ENCODE results near the gene TCN1.
"Not testable (repeated sequence)": the region's sequence is repeated elsewhere in the genome, so short reads cannot be mapped to it uniquely, and the experiment has no call there.

Gene TCN1

DNA sequence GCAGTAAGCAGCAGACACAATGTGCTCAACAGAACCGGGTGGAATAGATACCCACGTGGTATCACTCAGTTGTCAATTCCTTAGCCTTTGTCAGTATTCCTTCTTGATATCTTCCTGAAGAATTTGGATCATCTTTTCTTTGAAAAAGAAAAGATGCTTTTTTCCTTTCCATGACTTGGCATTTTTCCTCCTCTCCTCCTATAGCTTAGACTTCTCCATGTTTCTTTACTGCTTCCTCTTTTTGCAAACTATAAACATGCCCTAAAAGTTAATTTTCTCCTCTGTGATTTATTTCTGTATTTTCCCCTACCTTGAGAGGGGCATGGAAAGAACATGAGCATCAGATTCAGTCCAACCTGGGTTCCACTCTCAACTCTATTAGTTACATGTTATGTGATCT lies 32.7 kb downstream of the TCN1 start:
- Histone ChIP-seq H3K36me3 (ENCODE audit: control insufficient read depth, insufficient read depth, low read length, severe bottlenecking) (no peaks in the 10 kb centered on the region), H3K4me1 (ENCODE audit: control insufficient read depth, insufficient read depth, low read length) (no peaks in the 10 kb centered on the region), H3K9me3 (ENCODE audit: control insufficient read depth, low read length) (no peaks in the 10 kb centered on the region), H3K9ac (ENCODE audit: low read length) (no peak overlapping the region), H3K27me3 (replicated peaks; ENCODE audit: control insufficient read depth, insufficient read depth, low read length) (no peaks in the 10 kb centered on the region), H3K4me3 (ENCODE audit: low read length) (no peak overlapping the region)
- no peak for DNase-seq (ENCODE audit: low read depth)

DNA sequence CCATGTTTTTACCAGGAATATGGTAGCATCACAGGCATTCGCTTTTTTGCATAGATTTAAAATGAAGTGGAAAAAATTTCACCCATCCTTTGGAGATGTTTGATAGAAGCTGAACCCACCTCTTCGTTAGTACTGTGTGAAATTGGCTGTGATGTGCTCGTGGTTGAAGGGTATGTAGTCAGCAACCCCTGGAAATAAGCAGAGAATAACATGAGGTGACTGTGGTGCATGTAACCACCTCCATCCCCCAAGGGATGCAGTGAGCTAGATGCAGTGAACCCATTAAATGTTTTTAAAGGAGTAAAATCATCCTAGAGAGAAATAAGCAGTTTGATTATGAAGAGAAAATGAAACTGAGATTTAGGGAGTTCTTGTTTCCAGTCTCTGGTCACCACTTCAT lies 36.9 kb downstream of the TCN1 start:
- Histone ChIP-seq H3K4me1 (ENCODE audit: control insufficient read depth, insufficient read depth, low read length) (no peaks in the 10 kb centered on the region), H3K9me3 (ENCODE audit: control insufficient read depth, low read length) (no peaks in the 10 kb centered on the region), H3K9ac (ENCODE audit: low read length) (no peak overlapping the region), H3K36me3 (ENCODE audit: control insufficient read depth, insufficient read depth, low read length, severe bottlenecking) (no peaks in the 10 kb centered on the region), H3K4me3 (ENCODE audit: low read length) (no peak overlapping the region), H3K27me3 (replicated peaks; ENCODE audit: control insufficient read depth, insufficient read depth, low read length) (no peaks in the 10 kb centered on the region)
- no peak for DNase-seq (ENCODE audit: low read depth)

DNA sequence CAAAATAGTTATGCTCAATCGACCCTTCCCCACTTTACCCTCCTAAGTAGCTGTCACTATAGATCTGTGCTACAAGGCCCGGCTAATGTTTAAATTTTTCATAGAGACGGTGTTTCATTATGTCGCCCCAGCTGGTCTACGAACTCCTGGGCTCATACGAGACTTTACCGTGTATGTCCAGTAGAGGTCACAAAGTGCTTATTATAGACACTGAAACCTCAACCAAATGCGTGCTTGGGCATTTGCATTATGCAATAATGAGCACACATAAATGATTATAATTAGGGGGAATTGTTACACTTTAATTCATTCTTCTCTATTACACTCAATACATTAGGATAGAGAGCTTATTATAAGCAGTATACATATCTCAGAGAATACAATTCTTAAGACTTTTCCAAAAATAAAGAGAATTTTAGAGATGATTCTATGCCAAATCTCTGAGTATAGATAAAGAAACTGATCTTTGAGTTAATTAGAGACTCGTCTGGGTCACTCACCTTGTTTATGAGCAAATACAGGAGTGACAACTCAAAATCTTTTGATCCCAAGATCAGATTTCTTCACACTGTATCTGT lies 43.2 kb downstream of the TCN1 start:
- DNase-seq (ENCODE audit: low read depth), result peak; percentile 71
- peaks cover 4% of the 10 kb centered on the region for H3K27me3 ChIP-seq (replicated peaks; ENCODE audit: control insufficient read depth, insufficient read depth, low read length)
- H3K9ac ChIP-seq (ENCODE audit: low read length), result no peak overlapping the region
- no peak overlapping the region for H3K4me3 ChIP-seq (ENCODE audit: low read length)
- H3K9me3 ChIP-seq (ENCODE audit: control insufficient read depth, low read length), result no peaks in the 10 kb centered on the region
- no peaks in the 10 kb centered on the region for H3K36me3 ChIP-seq (ENCODE audit: control insufficient read depth, insufficient read depth, low read length, severe bottlenecking)
- no peaks in the 10 kb centered on the region for H3K4me1 ChIP-seq (ENCODE audit: control insufficient read depth, insufficient read depth, low read length)

DNA sequence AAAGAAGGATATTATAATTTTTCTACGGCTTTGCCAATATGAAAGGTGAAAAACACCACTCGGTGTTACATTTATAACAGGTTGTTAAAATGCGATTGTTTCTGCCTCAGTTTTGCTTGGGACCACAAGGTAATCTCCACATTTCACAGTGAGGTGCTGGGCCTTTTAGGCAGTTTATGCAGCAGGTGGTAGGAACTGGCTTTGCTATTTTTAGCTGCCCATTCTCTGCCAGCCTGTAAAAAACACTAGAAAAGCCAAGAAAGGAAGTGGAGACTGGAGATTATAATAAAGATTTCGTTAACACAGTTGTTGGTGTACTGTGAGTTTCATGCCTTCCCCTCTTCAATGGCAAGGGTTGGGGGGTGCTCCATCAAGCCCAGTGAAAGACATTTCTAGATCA lies 47.7 kb downstream of the TCN1 start:
- no peak overlapping the region for H3K9ac ChIP-seq (ENCODE audit: low read length)
- H3K36me3 ChIP-seq (ENCODE audit: control insufficient read depth, insufficient read depth, low read length, severe bottlenecking), result no peaks in the 10 kb centered on the region
- no peak for DNase-seq (ENCODE audit: low read depth)
- H3K9me3 ChIP-seq (ENCODE audit: control insufficient read depth, low read length), result no peaks in the 10 kb centered on the region
- H3K27me3 ChIP-seq (replicated peaks; ENCODE audit: control insufficient read depth, insufficient read depth, low read length), result peaks cover 4% of the 10 kb centered on the region
- no peaks in the 10 kb centered on the region for H3K4me1 ChIP-seq (ENCODE audit: control insufficient read depth, insufficient read depth, low read length)
- H3K4me3 ChIP-seq (ENCODE audit: low read length), result no peak overlapping the region

DNA sequence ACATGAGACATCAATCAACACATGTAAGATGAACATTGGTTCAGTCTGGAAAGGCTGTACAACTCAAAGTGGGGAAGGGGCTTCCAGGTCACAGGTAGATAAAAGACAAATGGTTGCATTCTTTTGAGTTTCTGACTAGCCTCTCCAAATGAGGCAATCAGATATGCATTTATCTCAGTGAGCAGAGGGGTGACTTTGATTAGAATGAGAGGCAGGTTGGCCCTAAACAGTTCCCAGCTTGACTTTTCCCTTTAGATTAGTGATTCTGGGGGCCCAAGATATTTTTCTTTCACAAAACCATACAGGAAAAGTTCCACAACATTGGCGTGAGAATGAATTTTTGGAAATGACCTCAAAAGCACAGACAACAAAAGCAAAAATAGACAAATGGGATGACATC lies 49.9 kb downstream of the TCN1 start:
- H3K4me1 ChIP-seq (ENCODE audit: control insufficient read depth, insufficient read depth, low read length); DNase-seq (ENCODE audit: low read depth); H3K9me3 ChIP-seq (ENCODE audit: control insufficient read depth, low read length); H3K27me3 ChIP-seq (replicated peaks; ENCODE audit: control insufficient read depth, insufficient read depth, low read length); H3K4me3 ChIP-seq (ENCODE audit: low read length); H3K9ac ChIP-seq (ENCODE audit: low read length); H3K36me3 ChIP-seq (ENCODE audit: control insufficient read depth, insufficient read depth, low read length, severe bottlenecking): not testable (repeated sequence)

DNA sequence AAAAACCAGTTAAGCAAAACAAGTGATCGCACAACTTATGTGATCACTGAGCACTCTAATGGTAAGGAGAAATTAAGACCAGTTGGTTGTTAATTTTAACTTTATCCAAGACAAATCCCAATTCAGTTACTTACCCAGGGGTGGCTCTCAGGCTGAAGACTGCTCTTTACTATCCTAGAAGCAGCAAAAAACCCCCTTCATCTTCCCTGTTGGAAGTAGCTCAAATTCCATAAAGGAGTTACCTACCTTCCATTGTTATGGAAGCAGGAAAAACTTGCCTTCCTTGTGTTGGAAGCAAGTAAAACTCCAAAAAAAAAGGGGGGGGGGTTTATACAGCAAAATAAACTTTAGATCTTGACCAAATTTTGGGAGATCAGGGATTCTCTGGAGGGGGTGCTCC lies 50.5 kb downstream of the TCN1 start:
- Histone ChIP-seq H3K9me3 (ENCODE audit: control insufficient read depth, low read length) (no peaks in the 10 kb centered on the region), H3K4me1 (ENCODE audit: control insufficient read depth, insufficient read depth, low read length) (peaks cover 5% of the 10 kb centered on the region), H3K9ac (ENCODE audit: low read length) (no peak overlapping the region), H3K27me3 (replicated peaks; ENCODE audit: control insufficient read depth, insufficient read depth, low read length) (peaks cover 4% of the 10 kb centered on the region), H3K4me3 (ENCODE audit: low read length) (no peak overlapping the region), H3K36me3 (ENCODE audit: control insufficient read depth, insufficient read depth, low read length, severe bottlenecking) (no peaks in the 10 kb centered on the region)
- DNase-seq (ENCODE audit: low read depth), result no peak

DNA sequence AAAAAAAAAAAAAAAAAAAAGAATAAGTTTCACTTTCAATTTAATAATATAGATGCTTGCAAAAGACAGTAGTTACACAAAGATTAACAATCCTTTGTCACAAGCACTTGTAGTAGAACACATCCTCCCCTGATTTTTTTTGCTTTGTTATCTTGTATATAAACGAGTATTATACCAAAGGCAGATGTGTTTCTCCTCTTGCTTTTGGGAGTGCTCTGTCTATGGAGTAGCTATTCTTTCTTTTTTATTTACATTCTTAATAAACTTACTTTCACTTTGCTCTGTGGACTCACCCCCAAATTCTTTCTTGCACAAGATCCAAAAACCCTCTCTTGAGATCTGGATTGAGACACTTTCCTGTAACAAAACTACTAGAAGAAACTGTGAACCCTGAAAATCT lies 52.3 kb downstream of the TCN1 start:
- DNase-seq (ENCODE audit: low read depth), result no peak

DNA sequence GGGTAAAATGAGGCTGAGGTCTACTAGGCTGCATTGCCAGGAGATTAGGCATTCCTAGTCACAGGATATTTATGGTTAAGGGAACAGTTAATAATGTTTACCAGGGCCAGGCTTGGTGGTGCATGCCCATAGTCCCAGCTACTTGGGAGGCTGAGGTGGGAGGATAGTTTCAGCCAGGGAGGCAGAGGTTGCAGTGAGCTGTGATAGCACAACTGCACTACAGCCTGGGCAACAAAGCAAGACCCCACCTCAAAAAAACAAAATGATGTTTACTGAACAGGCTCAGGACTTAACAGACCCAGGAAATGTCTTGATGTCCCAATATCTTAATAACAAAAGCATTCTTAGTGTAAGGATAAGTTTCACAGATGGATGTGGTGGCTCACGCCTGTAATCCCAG lies 52.9 kb downstream of the TCN1 start:
- no peak overlapping the region for H3K9ac ChIP-seq (ENCODE audit: low read length)
- DNase-seq (ENCODE audit: low read depth), result no peak
- no peaks in the 10 kb centered on the region for H3K9me3 ChIP-seq (ENCODE audit: control insufficient read depth, low read length)
- H3K27me3 ChIP-seq (replicated peaks; ENCODE audit: control insufficient read depth, insufficient read depth, low read length), result no peaks in the 10 kb centered on the region
- H3K4me1 ChIP-seq (ENCODE audit: control insufficient read depth, insufficient read depth, low read length), result peaks cover 11% of the 10 kb centered on the region
- no peaks in the 10 kb centered on the region for H3K36me3 ChIP-seq (ENCODE audit: control insufficient read depth, insufficient read depth, low read length, severe bottlenecking)
- H3K4me3 ChIP-seq (ENCODE audit: low read length), result no peak overlapping the region

More for the DNA sequence above, 52.3 kb downstream of the TCN1 start:
- Histone ChIP-seq H3K4me3 (ENCODE audit: low read length) (peak overlapping the region; percentile 37), H3K9ac (ENCODE audit: low read length) (peak overlapping the region; percentile 20), H3K36me3 (ENCODE audit: control insufficient read depth, insufficient read depth, low read length, severe bottlenecking) (no peaks in the 10 kb centered on the region), H3K9me3 (ENCODE audit: control insufficient read depth, low read length) (no peaks in the 10 kb centered on the region), H3K27me3 (replicated peaks; ENCODE audit: control insufficient read depth, insufficient read depth, low read length) (no peaks in the 10 kb centered on the region), H3K4me1 (ENCODE audit: control insufficient read depth, insufficient read depth, low read length) (peaks cover 11% of the 10 kb centered on the region)

DNA sequence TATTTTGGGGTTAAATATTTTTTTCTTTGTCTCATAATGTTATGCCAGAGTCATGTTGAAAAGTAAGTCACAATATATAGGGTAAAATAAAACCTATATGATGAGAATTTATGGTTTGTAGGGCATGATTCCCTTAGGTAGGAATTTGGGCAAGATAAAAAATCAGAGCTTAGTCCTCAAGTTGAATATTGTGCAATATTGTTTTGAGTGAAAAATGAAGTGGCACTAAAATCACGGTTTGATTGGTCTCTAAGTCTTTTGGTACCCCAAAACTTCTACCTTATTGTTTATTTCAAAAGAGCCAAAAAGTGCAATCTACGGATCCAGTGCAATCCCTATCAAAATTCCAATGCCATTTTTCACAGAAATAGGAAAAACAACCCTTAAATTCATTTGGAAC lies 54.1 kb downstream of the TCN1 start:
- no peak overlapping the region for H3K4me3 ChIP-seq (ENCODE audit: low read length)
- no peaks in the 10 kb centered on the region for H3K27me3 ChIP-seq (replicated peaks; ENCODE audit: control insufficient read depth, insufficient read depth, low read length)
- no peak overlapping the region for H3K9ac ChIP-seq (ENCODE audit: low read length)
- H3K9me3 ChIP-seq (ENCODE audit: control insufficient read depth, low read length), result no peaks in the 10 kb centered on the region
- H3K36me3 ChIP-seq (ENCODE audit: control insufficient read depth, insufficient read depth, low read length, severe bottlenecking), result peaks cover 11% of the 10 kb centered on the region
- no peak for DNase-seq (ENCODE audit: low read depth)
- H3K4me1 ChIP-seq (ENCODE audit: control insufficient read depth, insufficient read depth, low read length), result peaks cover 11% of the 10 kb centered on the region

DNA sequence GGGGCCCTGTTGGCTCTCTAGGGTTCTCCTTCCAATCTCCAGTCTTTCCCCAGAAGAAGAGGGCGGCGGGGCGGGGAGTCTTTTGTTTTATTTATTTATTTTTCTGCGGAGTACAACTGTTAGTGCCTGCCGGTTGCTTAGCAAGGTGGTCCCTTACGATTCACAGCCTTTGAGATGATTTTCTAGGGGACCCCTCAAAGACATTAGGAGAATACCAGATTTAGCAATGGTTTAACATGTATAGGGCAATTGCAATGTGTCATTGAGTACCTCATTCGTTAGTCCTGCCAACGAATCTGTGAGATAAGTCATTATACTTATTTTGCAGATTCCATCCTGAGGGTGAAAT lies 55.4 kb downstream of the TCN1 start:
- peak overlapping the region; percentile 89 for H3K4me3 ChIP-seq (ENCODE audit: low read length)
- no peak for DNase-seq (ENCODE audit: low read depth)
- peak overlapping the region; percentile 91 for H3K9ac ChIP-seq (ENCODE audit: low read length)
- H3K27me3 ChIP-seq (replicated peaks; ENCODE audit: control insufficient read depth, insufficient read depth, low read length), result no peaks in the 10 kb centered on the region
- peaks cover 24% of the 10 kb centered on the region for H3K36me3 ChIP-seq (ENCODE audit: control insufficient read depth, insufficient read depth, low read length, severe bottlenecking)
- no peaks in the 10 kb centered on the region for H3K9me3 ChIP-seq (ENCODE audit: control insufficient read depth, low read length)
- peaks cover 11% of the 10 kb centered on the region for H3K4me1 ChIP-seq (ENCODE audit: control insufficient read depth, insufficient read depth, low read length)

DNA sequence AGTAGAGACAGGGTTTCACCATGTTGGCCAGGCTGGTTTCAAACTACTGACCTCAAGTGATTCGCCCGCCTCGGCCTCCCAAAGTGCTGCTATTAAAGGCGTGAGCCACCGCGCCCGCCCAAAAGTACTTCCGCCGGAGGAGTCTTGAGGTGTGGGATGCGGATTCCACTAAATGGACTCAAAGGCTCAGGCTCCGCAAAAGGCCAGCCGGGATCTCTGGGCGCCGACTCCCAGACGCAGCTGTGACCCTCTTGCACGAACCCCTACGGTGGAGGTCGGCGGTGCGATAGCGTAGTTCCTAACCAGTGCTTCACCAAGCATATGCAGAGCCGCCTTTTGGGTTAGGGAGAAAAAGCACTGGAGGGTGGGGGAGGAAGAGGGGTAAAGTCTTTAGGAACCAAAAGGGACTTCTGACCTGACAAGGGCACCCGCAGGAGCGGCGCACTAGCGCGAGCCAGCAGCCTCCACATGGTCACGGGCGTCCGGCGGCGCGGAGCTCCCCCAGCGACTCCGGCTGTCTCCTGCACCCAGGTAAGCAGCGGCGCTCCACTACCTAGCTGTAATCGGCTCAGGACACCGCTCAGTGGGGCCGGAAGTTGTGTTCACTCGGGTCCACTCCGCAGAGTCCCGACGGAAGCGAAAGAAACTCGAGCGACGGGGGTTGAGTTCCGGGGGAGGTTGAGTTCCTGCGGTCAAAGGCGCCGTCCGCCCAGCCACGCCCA lies 55.9 kb downstream of the TCN1 start, which contains the start of gene MRPL16:
Gene MRPL16 (minus strand): TSS at position 590 of the 722 bp plus-strand sequence. CDS start 120 bp downstream, at position 470.
- H3K4me3 ChIP-seq (ENCODE audit: low read length), result peak within 1 kb of the TSS; percentile 89
- peak within 1 kb of the TSS; percentile 91 for H3K9ac ChIP-seq (ENCODE audit: low read length)
- H3K4me1 ChIP-seq (ENCODE audit: control insufficient read depth, insufficient read depth, low read length), result peaks cover 11% of the 10 kb centered on the region
- peaks cover 30% of the 10 kb centered on the region for H3K36me3 ChIP-seq (ENCODE audit: control insufficient read depth, insufficient read depth, low read length, severe bottlenecking)
- H3K27me3 ChIP-seq (replicated peaks; ENCODE audit: control insufficient read depth, insufficient read depth, low read length), result no peaks in the 10 kb centered on the region
- peak; percentile 95 for DNase-seq (ENCODE audit: low read depth)
- H3K9me3 ChIP-seq (ENCODE audit: control insufficient read depth, low read length), result no peaks in the 10 kb centered on the region

Data from adipocyte (in vitro differentiated cells).